Neural cell (in vitro differentiated cells): ENCODE measurements around the gene NDUFA11. TPM values are rescaled to one million over a fixed set of nuclear protein-coding genes. Genes with fewer than 3 reads are reported as not detected.

ENCODE experiments used
- H2AFZ ChIP-seq: fragments of 200-600, 300-800 bp; sonication (generic), shearing (Covaris generic); 2 replicates; pipeline ENCODE4 v1.6.0; 2014; ENCODE audit warnings: low read depth, mild to moderate bottlenecking, antibody characterized with exemption, low read length, moderate library complexity
- H3F3A ChIP-seq: fragments of 200-600 bp; shearing (Covaris generic); 2 replicates; pipeline ENCODE4 v1.6.1; 2016; ENCODE audit warnings: mild to moderate bottlenecking, moderate library complexity, mixed read lengths, antibody characterized with exemption, low read length; ENCODE audit not compliant: insufficient read depth, poor library complexity, severe bottlenecking
- H3K27ac ChIP-seq: fragments of 200-600, 300-800 bp; sonication (generic), shearing (Covaris generic); 2 replicates; pipeline ENCODE4 v1.5.1; 2014; ENCODE audit warnings: mild to moderate bottlenecking, low read length, moderate library complexity
- H3K27me3 ChIP-seq: fragments of 300-800, 200-600 bp; sonication (generic), shearing (Covaris generic); 2 replicates; pipeline ENCODE4 v1.6.0; 2014; ENCODE audit warnings: mild to moderate bottlenecking, low read depth, low read length, moderate library complexity; ENCODE audit not compliant: insufficient read depth
- H3K36me3 ChIP-seq: fragments of 300-800, 200-600 bp; sonication (generic), shearing (Covaris generic); 2 replicates; pipeline ENCODE4 v1.5.1; 2014; ENCODE audit warnings: mild to moderate bottlenecking, antibody characterized with exemption, low read length, moderate library complexity; ENCODE audit not compliant: insufficient read depth
- H3K4me2 ChIP-seq: fragments of 300-800, 200-600 bp; sonication (generic), shearing (Covaris generic); 2 replicates; pipeline ENCODE4 v1.6.0; 2014; ENCODE audit warnings: mild to moderate bottlenecking, low read length
- H3K4me3 ChIP-seq: fragments of 300-800, 200-600 bp; sonication (generic), shearing (Covaris generic); 2 replicates; pipeline ENCODE4 v1.5.1; 2014; ENCODE audit warnings: mild to moderate bottlenecking, low read length, moderate library complexity
- H3K79me2 ChIP-seq: fragments of 200-600 bp; shearing (Covaris generic); replicated peaks from 2 replicates; pipeline ENCODE4 v1.6.0; 2014; ENCODE audit warnings: mild to moderate bottlenecking, low read length, moderate library complexity; ENCODE audit not compliant: insufficient read depth
- H3K9ac ChIP-seq: fragments of 300-800, 200-600 bp; sonication (generic), shearing (Covaris generic); 2 replicates; pipeline ENCODE4 v1.6.1; 2016; ENCODE audit warnings: mild to moderate bottlenecking, low read length, mixed read lengths
- H3K9me2 ChIP-seq: fragments of 200-600 bp; shearing (Covaris generic); 2 replicates; pipeline ENCODE4 v1.6.1; 2016; ENCODE audit warnings: mild to moderate bottlenecking, low read length, mixed read lengths; ENCODE audit not compliant: insufficient read depth
- H3K9me3 ChIP-seq: fragments of 200-600, 300-800 bp; sonication (generic), shearing (Covaris generic); 2 replicates; pipeline ENCODE4 v1.6.1; 2016; ENCODE audit warnings: mild to moderate bottlenecking, mixed run types, low read length, moderate library complexity, mixed read lengths
- H4K20me1 ChIP-seq: fragments of 200-600 bp; shearing (Covaris generic); 2 replicates; pipeline ENCODE4 v1.6.1; 2016; ENCODE audit warnings: mild to moderate bottlenecking, mixed run types; ENCODE audit not compliant: insufficient read depth
- EP300 ChIP-seq: fragments of 450-650 bp; conservative IDR thresholded peaks from 2 replicates; pipeline ENCODE4 v1.6.1; 2014; ENCODE audit warnings: antibody characterized with exemption, mild to moderate bottlenecking, moderate library complexity; ENCODE audit not compliant: poor library complexity, severe bottlenecking
- EZH2 ChIP-seq: fragments of 200-600, 300-800 bp; shearing (Covaris generic), sonication (generic); IDR thresholded peaks from 2 replicates; pipeline ENCODE4 v1.6.1; 2014; ENCODE audit warnings: antibody characterized with exemption, low read length, borderline replicate concordance, mild to moderate bottlenecking; ENCODE audit not compliant: insufficient read depth, poor library complexity, severe bottlenecking
- MXI1 ChIP-seq: fragments of 450-650 bp; conservative IDR thresholded peaks from 2 replicates; pipeline ENCODE4 v1.6.1; 2014; ENCODE audit warnings: antibody characterized with exemption, mild to moderate bottlenecking; ENCODE audit not compliant: poor library complexity, severe bottlenecking
- POLR2AphosphoS5 ChIP-seq: IDR thresholded peaks from 2 replicates; pipeline ENCODE4 v1.6.1; 2012
- RAD21 ChIP-seq: fragments of 450-650 bp; conservative IDR thresholded peaks from 2 replicates; pipeline ENCODE4 v1.6.1; 2014; ENCODE audit warnings: antibody characterized with exemption, mild to moderate bottlenecking, moderate library complexity
- REST ChIP-seq: IDR thresholded peaks from 2 replicates; pipeline ENCODE4 v1.6.1; 2012; ENCODE audit warnings: borderline replicate concordance
- SMC3 ChIP-seq: fragments of 450-650 bp; conservative IDR thresholded peaks from 2 replicates; pipeline ENCODE4 v1.6.1; 2014; ENCODE audit warnings: antibody characterized with exemption, mild to moderate bottlenecking, moderate library complexity; ENCODE audit not compliant: poor library complexity
- TAF1 ChIP-seq: IDR thresholded peaks from 2 replicates; pipeline ENCODE4 v1.6.1; 2012; ENCODE audit warnings: low read depth
- polyA plus RNA-seq: library from polyadenylated mRNA; depleted of rRNA; stranded (reverse); fragments of >200 nt; gene quantifications from 2 replicates; pipeline ENCODE4 v1.2.3, GENCODE V29; 2014
- TF ChIP-seq, protein P1 (sequence below): fragments of 450-650 bp; IDR thresholded peaks from 2 replicates; pipeline ENCODE4 v1.5.1; 2014; ENCODE audit warnings: antibody characterized with exemption, mild to moderate bottlenecking, moderate library complexity; ENCODE audit not compliant: poor library complexity, severe bottlenecking

Gene NDUFA11
- polyA plus RNA-seq, 1 donor from 2014 or later = 594 TPM

DNA sequence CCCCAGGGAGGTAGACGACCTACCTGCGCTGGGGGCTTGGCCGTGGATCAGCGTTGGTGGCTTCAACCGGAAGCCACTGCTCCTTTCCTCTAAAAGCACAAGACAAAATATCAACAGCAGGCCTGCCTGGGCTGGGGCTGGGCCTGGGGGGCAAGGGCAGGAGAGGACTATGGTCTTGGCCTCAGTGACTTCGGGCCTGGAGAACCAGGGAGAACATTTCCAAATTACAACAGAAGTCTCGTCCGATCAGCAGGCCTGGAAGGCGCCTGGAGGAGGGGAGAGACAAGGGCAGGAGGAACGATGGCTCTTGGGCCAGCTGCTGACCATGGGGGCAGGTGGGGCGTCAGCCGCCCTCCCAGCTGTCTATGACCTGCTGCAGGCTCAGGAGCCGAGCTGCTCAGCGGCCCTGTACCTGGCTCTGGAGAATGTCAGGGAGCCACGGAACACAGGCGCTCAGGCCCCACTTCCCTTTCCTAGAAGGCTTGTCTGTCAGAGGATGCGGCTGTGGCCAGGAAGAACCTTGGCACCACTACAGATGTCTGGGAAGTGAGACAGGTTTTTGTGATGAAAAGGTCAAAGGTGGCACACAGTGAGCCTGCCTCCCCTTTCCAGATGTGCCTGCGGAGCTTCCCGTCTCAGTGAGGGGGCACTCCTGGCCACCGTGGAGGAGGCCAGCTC lies 29.9 kb upstream of the NDUFA11 start:
- Histone ChIP-seq H3K9ac (no peak overlapping the region), H3K4me2 (no peak overlapping the region), H3K79me2 (peaks cover 4% of the 10 kb centered on the region), H3K27me3 (no peaks in the 10 kb centered on the region), H2AFZ (no peak overlapping the region), H4K20me1 (no peaks in the 10 kb centered on the region), H3K9me2 (no peaks in the 10 kb centered on the region), H3K9me3 (no peaks in the 10 kb centered on the region), H3F3A (no peaks in the 10 kb centered on the region), H3K4me3 (no peak overlapping the region), H3K27ac (no peak overlapping the region), H3K36me3 (no peaks in the 10 kb centered on the region)
- TF ChIP-seq EP300 = no peak
- no peak for TF ChIP-seq RAD21
- TF ChIP-seq, protein P1, sequence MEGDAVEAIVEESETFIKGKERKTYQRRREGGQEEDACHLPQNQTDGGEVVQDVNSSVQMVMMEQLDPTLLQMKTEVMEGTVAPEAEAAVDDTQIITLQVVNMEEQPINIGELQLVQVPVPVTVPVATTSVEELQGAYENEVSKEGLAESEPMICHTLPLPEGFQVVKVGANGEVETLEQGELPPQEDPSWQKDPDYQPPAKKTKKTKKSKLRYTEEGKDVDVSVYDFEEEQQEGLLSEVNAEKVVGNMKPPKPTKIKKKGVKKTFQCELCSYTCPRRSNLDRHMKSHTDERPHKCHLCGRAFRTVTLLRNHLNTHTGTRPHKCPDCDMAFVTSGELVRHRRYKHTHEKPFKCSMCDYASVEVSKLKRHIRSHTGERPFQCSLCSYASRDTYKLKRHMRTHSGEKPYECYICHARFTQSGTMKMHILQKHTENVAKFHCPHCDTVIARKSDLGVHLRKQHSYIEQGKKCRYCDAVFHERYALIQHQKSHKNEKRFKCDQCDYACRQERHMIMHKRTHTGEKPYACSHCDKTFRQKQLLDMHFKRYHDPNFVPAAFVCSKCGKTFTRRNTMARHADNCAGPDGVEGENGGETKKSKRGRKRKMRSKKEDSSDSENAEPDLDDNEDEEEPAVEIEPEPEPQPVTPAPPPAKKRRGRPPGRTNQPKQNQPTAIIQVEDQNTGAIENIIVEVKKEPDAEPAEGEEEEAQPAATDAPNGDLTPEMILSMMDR = no peak
- TF ChIP-seq REST = no peak
- no peak for TF ChIP-seq MXI1
- TF ChIP-seq TAF1 = no peak
- TF ChIP-seq SMC3 = no peak
- no peak for TF ChIP-seq POLR2AphosphoS5

DNA sequence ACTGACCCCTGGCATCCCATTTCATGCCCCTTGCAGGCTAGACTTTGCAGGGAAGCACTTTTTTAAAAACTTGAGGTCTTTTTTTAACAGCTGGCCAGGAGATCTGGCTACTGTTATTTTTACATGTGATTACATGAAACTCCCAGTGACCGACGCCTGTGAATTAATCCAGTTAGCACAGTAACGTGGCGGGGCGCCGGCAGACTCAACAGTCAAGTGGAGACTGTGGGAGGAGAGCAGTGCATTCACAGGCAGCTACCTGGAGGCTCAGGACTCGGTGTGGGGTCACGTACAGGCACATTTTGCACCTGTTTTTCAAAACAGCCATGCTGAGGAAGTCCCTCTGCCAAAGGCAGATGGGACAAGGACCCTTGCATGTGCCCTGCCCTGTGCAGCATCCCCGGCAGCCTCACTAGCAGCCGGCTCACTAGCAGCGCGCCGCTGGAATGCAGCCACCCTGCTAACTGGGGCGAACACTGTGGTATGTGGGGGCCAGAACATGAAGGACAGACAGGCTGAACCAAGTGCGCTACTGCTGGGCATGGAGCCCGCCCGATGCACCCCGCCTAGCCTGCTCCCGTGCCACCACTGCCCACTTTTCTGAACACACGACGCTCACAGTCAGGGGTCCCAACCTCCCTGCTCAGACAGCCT lies 29.1 kb upstream of the NDUFA11 start:
- H3K4me3 ChIP-seq = no peak overlapping the region
- H3K27me3 ChIP-seq = no peaks in the 10 kb centered on the region
- no peak overlapping the region for H2AFZ ChIP-seq
- H3K27ac ChIP-seq = no peak overlapping the region
- no peaks in the 10 kb centered on the region for H3K9me3 ChIP-seq
- H3K36me3 ChIP-seq = no peaks in the 10 kb centered on the region
- H3K9me2 ChIP-seq = no peaks in the 10 kb centered on the region
- H4K20me1 ChIP-seq = no peaks in the 10 kb centered on the region
- H3K4me2 ChIP-seq = no peak overlapping the region
- H3K9ac ChIP-seq = no peak overlapping the region
- TF ChIP-seq, protein P1 = no peak
- TF ChIP-seq RAD21 = no peak
- no peak for TF ChIP-seq POLR2AphosphoS5
- TF ChIP-seq EP300 = no peak
- TF ChIP-seq REST = no peak
- TF ChIP-seq EZH2 = no peak
- TF ChIP-seq MXI1 = no peak
- no peak for TF ChIP-seq TAF1
- H3F3A ChIP-seq = no peaks in the 10 kb centered on the region
- H3K79me2 ChIP-seq = peaks cover under 1% of the 10 kb centered on the region
